HepG2 (cell line): ENCODE data around the gene MINDY3. TPM values are rescaled to one million over a fixed set of nuclear protein-coding genes. Genes with fewer than 3 reads are reported as not detected.

ENCODE experiments used
- ATAC-seq: fragments of 200-7000 bp; cut with Tn5 transposase; 3 replicates; pipeline ENCODE4 v1.9.1; 2020; ENCODE audit warnings: mild to moderate bottlenecking, moderate library complexity
- BruUV-seq: library from RNA; stranded (reverse); fragments of 400-500 nt; replicated peaks from 2 replicates; lab custom pipeline; 2021; lab: Mats Ljungman, UMichigan
- CTCF ChIA-PET: fragments of 300-600 bp; formaldehyde crosslinking; extraction: SDS; loops from one replicate; lab custom pipeline; 2021; ENCODE audit warnings: low total read pairs, inconsistent platforms, low intra/inter-chr PET ratio; lab: Yijun Ruan, JAX
- POLR2A ChIA-PET: fragments of 350-600 bp; sonication (Branson Sonifier 250); formaldehyde crosslinking; loops from one replicate; lab custom pipeline; 2020; ENCODE audit warnings: antibody characterized with exemption, inconsistent platforms; lab: Yijun Ruan, JAX
- DNase-seq: peaks from one replicate; pipeline ENCODE4 v3.0.0-alpha.2; 2015; ENCODE audit warnings: low spot score
- FAIRE-seq: peaks from 3 replicates; lab custom pipeline; 2011; peaks lifted over from hg19 to GRCh38; lab: Jason Lieb, UNC
- H2AFZ ChIP-seq: one replicate; pipeline ENCODE4 v1.6.1; 2011; ENCODE audit warnings: low read length, inconsistent platforms
- H3K27ac ChIP-seq: fragments of 300-600 bp; 3 replicates; pipeline ENCODE4 v1.8.0; 2011; ENCODE audit warnings: mixed run types, mild to moderate bottlenecking, mixed read lengths, low read length, inconsistent platforms; ENCODE audit not compliant: insufficient read depth; ENCODE audit errors: extremely low read length
- H3K27me3 ChIP-seq, 2 experiments: fragments of 200-600 bp in 1 of 2; 2 replicates in 1 of 2; 3 replicates in 1 of 2; pipeline versions ENCODE4 v1.6.0 to v1.8.0; 2011; ENCODE audit warnings: low read length in 2 of 2, mild to moderate bottlenecking in 2 of 2, moderate library complexity in 2 of 2, inconsistent platforms in 1 of 2; ENCODE audit not compliant: insufficient read depth in 2 of 2, control insufficient read depth in 1 of 2
- H3K36me3 ChIP-seq, 2 experiments: fragments of 200-600 bp in 1 of 2; replicated peaks in 1 of 2; 2 replicates in 1 of 2; 3 replicates in 1 of 2; pipeline versions ENCODE4 v1.5.1 to v1.8.0; 2011; ENCODE audit warnings: low read length in 2 of 2, inconsistent platforms in 1 of 2; ENCODE audit not compliant: insufficient read depth in 2 of 2, control insufficient read depth in 1 of 2
- H3K4me1 ChIP-seq: 2 replicates; pipeline ENCODE4 v1.5.1; 2012; ENCODE audit warnings: low read length, inconsistent platforms; ENCODE audit not compliant: insufficient read depth
- H3K4me2 ChIP-seq: 2 replicates; pipeline ENCODE4 v1.6.0; 2011; ENCODE audit warnings: low read depth, low read length, inconsistent platforms
- H3K4me3 ChIP-seq, 3 experiments: fragments of 200-600 bp in 1 of 3; sonication (generic), shearing (Covaris generic) in 1 of 3; replicated peaks in 1 of 3; 2 replicates each; pipeline ENCODE4 v1.5.1; 2011 to 2016; ENCODE audit warnings: low read length in 3 of 3, inconsistent platforms in 2 of 3, low read depth in 2 of 3, mild to moderate bottlenecking in 2 of 3, control low read depth in 1 of 3, mixed read lengths in 1 of 3; ENCODE audit not compliant: insufficient read depth in 1 of 3
- H3K79me2 ChIP-seq: one replicate; pipeline ENCODE4 v1.6.1; 2011; ENCODE audit warnings: low read length, inconsistent platforms; ENCODE audit not compliant: insufficient read depth
- H3K9ac ChIP-seq: 2 replicates; pipeline ENCODE4 v1.6.0; 2011; ENCODE audit warnings: mild to moderate bottlenecking, low read depth, low read length, inconsistent platforms; ENCODE audit not compliant: insufficient read depth
- H3K9me3 ChIP-seq: 2 replicates; pipeline ENCODE4 v1.5.1; 2012; ENCODE audit warnings: mild to moderate bottlenecking, low read length
- H4K20me1 ChIP-seq: 2 replicates; pipeline ENCODE4 v1.6.0; 2011; ENCODE audit warnings: inconsistent platforms, mild to moderate bottlenecking, low read length, moderate library complexity; ENCODE audit not compliant: insufficient read depth
- CERS6 ChIP-seq: sonication (generic); formaldehyde crosslinking; IDR thresholded peaks from 2 replicates; pipeline ENCODE4 v1.5.0; 2020; ENCODE audit warnings: missing genetic modification reagents
- HNF1A ChIP-seq, 2 experiments: sonication (generic) in 1 of 2; formaldehyde crosslinking in 1 of 2; IDR thresholded peaks; 2 replicates each; pipeline versions ENCODE4 v1.4.0 to v1.6.1; 2016 to 2020; ENCODE audit warnings: borderline replicate concordance in 1 of 2, low read depth in 1 of 2, mild to moderate bottlenecking in 1 of 2, missing genetic modification reagents in 1 of 2
- LCORL ChIP-seq, 2 experiments: fragments of 450-650 bp in 1 of 2; sonication (generic) in 1 of 2; formaldehyde crosslinking in 1 of 2; IDR thresholded peaks; 2 replicates each; pipeline versions ENCODE4 v1.5.0 to v1.6.1; 2017 to 2020; ENCODE audit warnings: antibody characterized with exemption in 1 of 2, missing genetic modification reagents in 1 of 2
- SALL2 ChIP-seq: sonication (generic); formaldehyde crosslinking; IDR thresholded peaks from 2 replicates; pipeline ENCODE4 v1.8.1; 2023; ENCODE audit warnings: mild to moderate bottlenecking, missing genetic modification reagents, inconsistent platforms
- TBL1XR1 ChIP-seq: fragments of 150-350 bp; IDR thresholded peaks from 2 replicates; pipeline ENCODE4 v1.6.1; 2014; ENCODE audit warnings: borderline replicate concordance, low read length; ENCODE audit not compliant: partially characterized antibody
- ZBTB25 ChIP-seq: IDR thresholded peaks from 2 replicates; pipeline ENCODE4 v1.6.1; 2018; ENCODE audit warnings: missing genetic modification reagents
- ZNF205 ChIP-seq: IDR thresholded peaks from 2 replicates; pipeline ENCODE4 v1.6.1; 2018; ENCODE audit warnings: missing biosample characterization, missing genetic modification reagents
- ZNF503 ChIP-seq: sonication (generic); formaldehyde crosslinking; IDR thresholded peaks from 2 replicates; pipeline ENCODE4 v1.4.0; 2020; ENCODE audit warnings: missing genetic modification reagents
- ZNF7 ChIP-seq: IDR thresholded peaks from 2 replicates; pipeline ENCODE4 v1.6.1; 2016; ENCODE audit warnings: missing biosample characterization, missing genetic modification reagents
- WGBS: methylation state at CpG from one replicate; pipeline ENCODE4 v1.1.6; 2017; ENCODE audit warnings: low lambda C conversion rate; 5-methylcytosine and 5-hydroxymethylcytosine counted together
- in situ Hi-C: cut with HindIII; loops from 2 replicates; pipeline ENCODE4 v1.10.0; 2017; ENCODE audit warnings: low pct_unique_long_range_greater_than_20kb; ENCODE audit not compliant: extremely low pct_ligation_motif_present
- intact Hi-C: fragments of 100-400 bp; cut with micrococcal nuclease; formaldehyde crosslinking; loops from one replicate; pipeline ENCODE4 v1.10.0; 2022; ENCODE audit not compliant: unreplicated experiment
- polyA plus RNA-seq, 8 experiments: library from polyadenylated mRNA; depleted of rRNA in 3 of 8; stranded (reverse) in 7 of 8; unstranded in 1 of 8; fragments of >200 nt; fragmentation: Illumina TruSeq in 4 of 8; extraction: Trizol in 4 of 8; gene quantifications; 2 replicates each; pipeline versions ENCODE4 v1.2.1 to v1.2.3, GENCODE V29; 2011 to 2016; ENCODE audit warnings: low read depth in 4 of 8, missing spikeins in 1 of 8, mixed read lengths in 1 of 8; ENCODE audit not compliant: insufficient read depth in 1 of 8
- total RNA-seq, 5 experiments: library from RNA; depleted of rRNA; stranded (reverse); fragments of >200 nt; fragmentation: Illumina TruSeq; extraction: Trizol; gene quantifications; 2 replicates each; pipeline ENCODE4 v1.2.3, GENCODE V29; 2016; ENCODE audit warnings: low read depth in 1 of 5

MINDY3 gene
- total and polyA plus RNA-seq, 2 of the 13 experiments (the other 11 are each of a cell fraction or from before 2014, with no cell fraction given), result 6.4 to 17.5 TPM

- Histone ChIP-seq H3K79me2 (no peaks in the 10 kb centered on the region), H3K27ac (no peak overlapping the region), H2AFZ (no peak overlapping the region), H4K20me1 (no peaks in the 10 kb centered on the region), H3K4me1 (no peaks in the 10 kb centered on the region), H3K9ac (no peak overlapping the region), H3K27me3 (peaks cover 0 to 9% of the 10 kb centered on the region in 2 experiments; a peak in 2 of 5 replicates), H3K4me2 (no peak overlapping the region), H3K36me3 (no peaks in the 10 kb centered on the region), H3K4me3 (no peak overlapping the region), H3K9me3 (no peaks in the 10 kb centered on the region)
- DNase-seq (no peak), FAIRE-seq (no peak), ATAC-seq (no peak)
- TF ChIP-seq ZNF503 (CRISPR knock-in tag) (no peak), TBL1XR1 (no peak), LCORL (IDR thresholded peaks at IDR 0.05) (no peak), LCORL (CRISPR knock-in tag; IDR thresholded peaks at IDR 0.05) (no peak), SALL2 (CRISPR knock-in tag) (no peak), ZNF205 (CRISPR knock-in tag) (no peak), ZBTB25 (CRISPR knock-in tag) (no peak), CERS6 (CRISPR knock-in tag) (no peak), ZNF7 (CRISPR knock-in tag) (no peak), HNF1A (IDR thresholded peaks at IDR 0.05; ENCODE audit: low read depth) (no peak), HNF1A (CRISPR knock-in tag; IDR thresholded peaks at IDR 0.05; ENCODE audit: borderline replicate concordance) (no peak)
- CTCF ChIA-PET, result interaction anchor here (2.6 kb wide), 1 partner anchor 314 kb away, joined by 15 read pairs; no protein-coding TSS in a partner anchor
- 57% methylated on average over 3 of the region's 3 CpGs for WGBS
- intact Hi-C loops, result no loop called here
- POLR2A ChIA-PET, result no interaction called here
- BruUV-seq, result no TSS peak
- in situ Hi-C loops, result no loop called here
These were observed 117.5 kb downstream of the MINDY3 start for GRCh38 chr10:15742836-15743235.
